Choroid plexus epithelial cell (primary cell): ENCODE data around the gene ATF7IP2.
"Not testable (repeated sequence)": the region's sequence is repeated elsewhere in the genome, so short reads cannot be mapped to it uniquely, and the experiment has no call there.

Source experiments
- DNase-seq: peaks from one replicate; pipeline ENCODE4 v3.0.0-alpha.2; 2010; ENCODE audit warnings: low read depth
- H3K4me3 ChIP-seq: 2 replicates; pipeline ENCODE4 v1.5.1; 2011; ENCODE audit warnings: low read depth, mild to moderate bottlenecking, control low read depth, low read length, moderate library complexity
- CTCF ChIP-seq: conservative IDR thresholded peaks from 2 replicates; pipeline ENCODE4 v1.5.1; 2011; ENCODE audit warnings: low read depth, mild to moderate bottlenecking, control low read depth, inconsistent platforms, low read length, moderate library complexity

ATF7IP2 gene

GRCh38 chr16:10352262-10352661 lies 33.6 kb upstream of the ATF7IP2 start:
- no peak overlapping the region for H3K4me3 ChIP-seq
- no peak for TF ChIP-seq CTCF
- no peak for DNase-seq

GRCh38 chr16:10355589-10355988 lies 30.3 kb upstream of the ATF7IP2 start:
- H3K4me3 ChIP-seq: no peak overlapping the region
- no peak for DNase-seq
- no peak for TF ChIP-seq CTCF

GRCh38 chr16:10356870-10357842 lies 28.7 kb upstream of the ATF7IP2 start:
- DNase-seq: no peak
- no peak overlapping the region for H3K4me3 ChIP-seq
- no peak for TF ChIP-seq CTCF

- DNase-seq, H3K4me3 ChIP-seq: not testable (repeated sequence)
Observed at GRCh38 chr16:10361747-10362076, 24.1 kb upstream of the ATF7IP2 start.

- DNase-seq: no peak
- TF ChIP-seq CTCF: no peak
- no peak overlapping the region for H3K4me3 ChIP-seq
Observed at GRCh38 chr16:10362077-10362863, 23.6 kb upstream of the ATF7IP2 start.

- H3K4me3 ChIP-seq, DNase-seq: not testable (repeated sequence)
Observed at GRCh38 chr16:10362864-10363197, 23.0 kb upstream of the ATF7IP2 start.

- not testable (repeated sequence) for DNase-seq, H3K4me3 ChIP-seq
Observed at GRCh38 chr16:10366619-10367018, 19.2 kb upstream of the ATF7IP2 start.

- no peak for DNase-seq
- H3K4me3 ChIP-seq: no peak overlapping the region
- TF ChIP-seq CTCF: no peak
Observed at GRCh38 chr16:10367616-10368188, 18.2 kb upstream of the ATF7IP2 start.
